Dendritic cell treated with granulocyte-macrophage colony-stimulating factor and Interleukin-4, amounts not matched to agents 40 ng/mL and 50 ng/mL, for 4 days (primary cell): ENCODE measurements around the gene DMD.

Experiments used
- H3K27ac Mint-ChIP-seq: one replicate; pipeline ENCODE4 v1.8.0; 2022; ENCODE audit warnings: mild to moderate bottlenecking, mixed read lengths
- H3K27me3 Mint-ChIP-seq: one replicate; pipeline ENCODE4 v1.8.0; 2022; ENCODE audit warnings: mild to moderate bottlenecking, mixed read lengths
- H3K36me3 Mint-ChIP-seq: one replicate; pipeline ENCODE4 v1.8.0; 2022; ENCODE audit warnings: low read depth, mixed read lengths
- H3K4me1 Mint-ChIP-seq: one replicate; pipeline ENCODE4 v1.8.0; 2022; ENCODE audit warnings: low read depth, mixed read lengths
- H3K4me3 Mint-ChIP-seq: one replicate; pipeline ENCODE4 v1.8.0; 2022; ENCODE audit warnings: mild to moderate bottlenecking, moderate library complexity, mixed read lengths
- H3K9me3 Mint-ChIP-seq: one replicate; pipeline ENCODE4 v1.8.0; 2022; ENCODE audit warnings: mixed read lengths
- intact Hi-C: fragments of 100-400 bp; cut with micrococcal nuclease; formaldehyde crosslinking; loops from one replicate; pipeline ENCODE4 v1.15.0; 2022

DMD gene

DNA sequence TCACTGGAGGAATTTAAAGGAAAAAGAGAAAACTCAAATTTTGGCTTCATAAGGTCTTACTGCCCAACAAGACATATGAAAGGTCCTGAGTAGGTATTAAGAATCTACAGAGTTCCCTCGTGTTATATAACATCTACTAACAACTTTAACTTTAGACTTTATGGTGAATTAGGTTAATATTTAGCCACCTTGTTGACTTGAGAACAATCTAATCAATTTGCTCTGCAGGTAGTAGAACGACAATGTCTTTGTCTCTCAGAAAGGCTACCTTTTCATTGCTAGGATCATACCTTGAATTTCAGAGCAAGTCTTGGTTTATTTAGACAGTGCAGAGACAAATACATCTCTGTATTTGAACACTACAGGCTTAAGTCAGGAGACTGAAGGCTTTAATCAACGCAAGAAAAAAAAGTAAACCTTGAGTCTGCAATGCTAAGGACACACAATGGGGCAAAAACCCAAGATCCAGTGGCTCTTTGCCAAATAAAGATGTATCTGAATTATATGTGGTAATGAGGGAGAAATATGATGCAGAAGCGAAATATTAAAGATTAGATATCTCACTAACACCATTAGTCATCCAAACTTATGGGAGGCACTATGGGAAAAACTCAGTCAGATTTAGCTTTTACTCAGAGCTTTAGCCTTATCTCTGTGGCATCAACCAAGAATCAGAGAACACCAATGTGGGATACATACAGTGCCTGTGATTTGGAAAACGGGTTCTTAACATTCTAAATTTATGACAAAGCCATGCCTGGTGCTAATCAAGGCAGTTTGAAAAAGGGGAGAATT, 2045.9 kb downstream of the DMD start:
- no peaks in the 10 kb centered on the region for H3K4me1 Mint-ChIP-seq

DNA sequence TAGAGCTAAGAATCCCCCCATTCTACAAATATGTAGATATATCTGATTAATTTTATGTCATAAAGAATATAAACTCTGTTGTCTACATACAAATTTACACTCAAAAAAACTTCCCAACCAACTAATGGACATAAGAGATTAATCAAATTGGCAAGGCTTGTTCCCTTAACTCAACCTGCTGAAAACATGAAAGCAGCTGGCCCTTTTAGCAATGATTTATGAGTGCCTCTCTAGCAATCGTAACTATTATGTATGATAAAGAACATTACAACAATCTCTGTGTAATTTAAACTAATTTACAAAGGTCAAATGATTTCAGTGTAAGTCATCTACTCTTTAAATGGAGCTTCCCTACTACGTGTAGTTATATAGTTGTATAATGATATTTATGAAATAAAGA, 2056.4 kb downstream of the DMD start:
- intact Hi-C loops, result no loop called here
- Mint-ChIP-seq H3K36me3 (no peaks in the 10 kb centered on the region), H3K4me3 (no peak overlapping the region), H3K27ac (no peak overlapping the region), H3K27me3 (no peaks in the 10 kb centered on the region), H3K9me3 (no peaks in the 10 kb centered on the region), H3K4me1 (no peaks in the 10 kb centered on the region)

More for the DNA sequence above, 2045.9 kb downstream of the DMD start:
- Mint-ChIP-seq H3K4me3 (no peak overlapping the region), H3K9me3 (peaks cover 9% of the 10 kb centered on the region), H3K27me3 (no peaks in the 10 kb centered on the region), H3K27ac (no peak overlapping the region), H3K36me3 (no peaks in the 10 kb centered on the region)
- intact Hi-C loops, result no loop called here

DNA sequence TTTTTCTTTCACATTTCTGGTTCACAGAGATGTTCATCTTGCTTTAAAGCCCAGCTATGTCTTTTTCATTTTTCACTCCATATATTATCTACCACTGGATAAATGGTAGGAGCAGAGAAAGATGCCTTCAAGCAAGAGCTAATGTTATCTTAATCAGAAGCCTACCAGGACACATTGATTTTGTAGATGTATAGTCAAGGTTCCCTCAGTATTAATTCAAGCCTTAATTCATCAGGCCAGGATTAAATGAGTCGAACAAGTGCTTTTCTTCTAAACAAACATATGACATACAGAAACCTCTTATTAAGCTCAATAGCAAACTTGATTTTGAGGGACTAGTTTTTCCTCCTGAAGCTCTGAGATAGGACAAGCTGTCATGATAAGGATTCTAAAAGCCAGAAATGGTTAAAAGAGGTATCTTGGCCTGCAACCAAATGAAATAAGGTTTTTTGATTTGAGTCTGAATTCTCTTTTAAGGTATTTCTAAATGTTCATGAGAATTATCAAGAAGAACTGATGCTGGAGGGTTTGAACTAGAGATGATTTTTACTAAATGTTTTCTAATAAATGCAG, 2057.8 kb downstream of the DMD start:
- H3K36me3 Mint-ChIP-seq, result no peaks in the 10 kb centered on the region
- H3K9me3 Mint-ChIP-seq, result no peaks in the 10 kb centered on the region
- no peaks in the 10 kb centered on the region for H3K4me1 Mint-ChIP-seq
- intact Hi-C loops, result no loop called here
- H3K27me3 Mint-ChIP-seq, result no peaks in the 10 kb centered on the region
- H3K4me3 Mint-ChIP-seq, result no peak overlapping the region
- no peak overlapping the region for H3K27ac Mint-ChIP-seq

DNA sequence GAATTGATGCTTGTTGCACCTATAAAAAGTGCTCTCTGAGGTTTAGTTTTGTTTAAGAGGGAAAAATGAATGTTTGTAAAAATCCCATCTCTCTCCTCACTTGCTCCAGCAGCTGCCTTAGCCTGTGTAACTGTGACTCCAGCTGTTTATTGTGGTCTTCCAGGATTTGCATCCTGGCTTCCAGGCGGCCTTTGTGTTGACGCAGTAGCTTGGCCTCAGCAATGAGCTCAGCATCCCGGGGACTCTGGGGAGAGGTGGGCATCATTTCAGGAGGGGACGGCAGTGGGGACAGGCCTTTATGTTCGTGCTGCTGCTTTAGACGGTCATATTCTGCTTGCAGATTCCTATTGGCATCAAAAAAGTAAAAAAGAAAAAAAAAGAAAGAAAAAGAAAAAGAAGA, 2064.2 kb downstream of the DMD start:
- H3K27me3 Mint-ChIP-seq, result no peaks in the 10 kb centered on the region

DNA sequence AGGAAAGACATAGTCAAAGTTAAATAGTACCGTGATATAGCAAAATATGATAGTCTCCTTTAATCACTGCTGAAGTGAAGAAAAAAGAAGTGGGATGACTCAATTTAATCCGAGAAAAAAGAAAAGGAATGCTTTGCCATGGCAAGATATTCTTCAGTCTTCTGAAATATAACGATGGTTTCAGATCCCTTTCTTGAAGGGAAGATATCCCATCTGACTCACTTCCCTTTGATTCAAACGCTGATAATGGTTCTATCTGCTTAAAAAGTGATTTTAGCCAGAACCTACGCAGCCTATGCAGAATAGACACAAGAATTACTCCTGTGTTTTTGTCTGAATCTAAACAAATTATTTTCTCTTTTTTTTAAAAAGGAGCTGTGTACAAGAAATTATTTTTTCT, 2071.4 kb downstream of the DMD start:
- H3K27ac Mint-ChIP-seq, result no peak overlapping the region
- intact Hi-C loops, result no loop called here
- no peaks in the 10 kb centered on the region for H3K36me3 Mint-ChIP-seq
- no peaks in the 10 kb centered on the region for H3K27me3 Mint-ChIP-seq
- H3K4me3 Mint-ChIP-seq, result no peak overlapping the region
- H3K9me3 Mint-ChIP-seq, result peaks cover 8% of the 10 kb centered on the region
- H3K4me1 Mint-ChIP-seq, result peaks cover 15% of the 10 kb centered on the region

More for the DNA sequence above, 2064.2 kb downstream of the DMD start:
- no peak overlapping the region for H3K27ac Mint-ChIP-seq
- no peaks in the 10 kb centered on the region for H3K9me3 Mint-ChIP-seq
- H3K4me3 Mint-ChIP-seq, result no peak overlapping the region
- H3K4me1 Mint-ChIP-seq, result no peaks in the 10 kb centered on the region
- intact Hi-C loops, result no loop called here
- no peaks in the 10 kb centered on the region for H3K36me3 Mint-ChIP-seq

DNA sequence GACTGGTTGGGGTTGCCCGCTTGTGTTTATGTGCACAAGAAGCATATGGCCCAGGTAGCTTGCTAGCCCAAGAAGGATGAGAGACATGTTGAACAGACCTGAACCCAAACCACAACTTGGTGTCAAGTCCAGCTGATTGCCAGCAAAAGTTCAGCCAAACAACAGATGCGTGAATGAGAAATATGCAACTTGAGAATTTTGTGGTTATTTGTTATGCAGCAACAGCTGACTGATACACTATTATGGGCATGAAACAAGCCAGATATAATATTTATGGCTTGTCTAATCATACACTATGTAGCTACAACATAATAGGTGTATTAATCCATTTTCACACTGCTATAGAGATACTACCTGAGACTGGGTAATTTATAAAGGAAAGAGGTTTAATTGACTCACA, 2073.2 kb downstream of the DMD start:
- Mint-ChIP-seq H3K36me3 (no peaks in the 10 kb centered on the region), H3K27me3 (no peaks in the 10 kb centered on the region), H3K4me1 (peaks cover 15% of the 10 kb centered on the region), H3K27ac (peak overlapping the region; percentile 20), H3K9me3 (peaks cover 8% of the 10 kb centered on the region), H3K4me3 (no peak overlapping the region)
- intact Hi-C loops, result no loop called here

DNA sequence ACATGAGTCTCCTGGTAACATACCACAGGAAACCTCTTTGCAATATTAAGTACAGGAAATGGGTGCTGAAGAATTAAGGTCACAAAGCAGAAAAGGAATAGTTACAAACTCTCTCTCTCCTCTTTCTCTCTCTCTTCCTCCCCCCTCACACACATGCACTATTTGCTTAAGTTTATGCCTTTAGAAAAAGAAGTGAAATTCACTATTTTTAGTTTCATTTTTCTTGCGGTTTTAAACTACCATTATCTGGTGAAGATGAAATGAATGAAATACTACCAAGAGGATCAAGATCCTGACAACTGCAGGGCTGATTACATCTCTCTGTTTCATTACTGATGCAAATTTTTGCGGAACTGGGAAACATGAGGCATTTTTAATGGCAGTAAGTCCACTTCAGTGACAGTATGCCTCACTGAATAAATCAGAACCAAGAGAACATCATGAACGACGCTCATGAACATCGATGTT, 2075.2 kb downstream of the DMD start:
- Mint-ChIP-seq H3K9me3 (peaks cover 8% of the 10 kb centered on the region), H3K27me3 (no peaks in the 10 kb centered on the region), H3K4me3 (no peak overlapping the region), H3K36me3 (no peaks in the 10 kb centered on the region), H3K27ac (no peak overlapping the region), H3K4me1 (peaks cover 15% of the 10 kb centered on the region)
- intact Hi-C loops, result no loop called here

DNA sequence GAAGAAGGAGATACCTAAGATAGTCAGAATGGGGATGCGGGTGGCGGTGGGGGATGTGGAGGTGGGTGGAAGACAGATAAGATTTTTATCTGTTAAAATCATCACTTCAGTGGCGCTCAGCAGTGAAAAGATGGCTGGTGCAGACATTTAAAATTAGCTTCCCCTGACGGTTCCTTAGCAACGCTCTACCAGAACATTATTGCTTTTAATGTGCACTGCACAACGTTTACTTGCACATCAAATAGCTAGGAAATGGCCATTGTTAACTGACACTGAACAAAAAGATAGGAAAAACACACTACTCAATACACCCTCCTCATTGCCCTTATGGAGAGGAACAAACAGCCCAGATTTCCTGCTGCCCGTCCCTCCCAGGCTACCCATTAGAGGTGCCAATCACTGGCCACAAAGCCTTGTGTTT, 2078.5 kb downstream of the DMD start:
- intact Hi-C loops, result no loop called here
- Mint-ChIP-seq H3K4me3 (no peak overlapping the region), H3K27ac (no peak overlapping the region), H3K9me3 (no peaks in the 10 kb centered on the region), H3K36me3 (no peaks in the 10 kb centered on the region), H3K4me1 (peaks cover 5% of the 10 kb centered on the region), H3K27me3 (no peaks in the 10 kb centered on the region)

DNA sequence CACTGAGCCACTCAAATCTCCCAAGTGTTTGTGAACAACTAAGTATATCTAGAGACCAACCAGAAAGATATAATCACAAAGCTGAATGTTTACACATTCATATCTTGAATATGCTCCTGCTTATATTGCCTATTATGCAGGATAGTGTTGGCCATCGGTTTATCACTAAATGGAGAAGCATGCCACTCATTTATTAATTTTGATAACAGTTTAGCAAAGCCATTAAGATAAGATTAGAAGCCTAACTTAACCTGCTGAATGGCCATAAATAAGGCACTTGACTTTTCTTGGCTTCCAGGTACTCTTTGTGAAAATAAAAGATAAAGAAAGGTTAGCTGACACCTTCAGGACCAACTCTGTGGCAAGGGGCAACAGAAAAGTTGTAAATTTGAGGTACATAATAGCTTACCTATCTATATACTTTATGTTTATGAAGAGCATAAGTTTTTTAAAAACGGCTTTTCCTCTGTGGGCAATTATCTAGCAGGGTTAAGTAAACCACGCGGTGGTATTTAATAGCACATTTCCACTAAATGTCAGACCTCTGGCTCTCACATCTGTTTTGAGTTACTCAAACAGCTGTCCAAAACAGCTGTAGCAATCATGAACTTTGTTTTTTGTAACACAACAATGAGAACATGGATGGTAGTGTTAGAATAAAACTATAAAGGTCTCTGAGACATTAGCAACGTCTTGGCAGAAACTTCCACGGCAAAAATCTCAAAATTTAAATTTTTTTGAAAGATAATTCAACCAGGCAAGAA, 2080.7 kb downstream of the DMD start:
- H3K27ac Mint-ChIP-seq, result no peak overlapping the region
- no peak overlapping the region for H3K4me3 Mint-ChIP-seq
- H3K4me1 Mint-ChIP-seq, result no peaks in the 10 kb centered on the region
- intact Hi-C loops, result no loop called here
- peaks cover 8% of the 10 kb centered on the region for H3K9me3 Mint-ChIP-seq
- H3K36me3 Mint-ChIP-seq, result no peaks in the 10 kb centered on the region
- no peaks in the 10 kb centered on the region for H3K27me3 Mint-ChIP-seq

DNA sequence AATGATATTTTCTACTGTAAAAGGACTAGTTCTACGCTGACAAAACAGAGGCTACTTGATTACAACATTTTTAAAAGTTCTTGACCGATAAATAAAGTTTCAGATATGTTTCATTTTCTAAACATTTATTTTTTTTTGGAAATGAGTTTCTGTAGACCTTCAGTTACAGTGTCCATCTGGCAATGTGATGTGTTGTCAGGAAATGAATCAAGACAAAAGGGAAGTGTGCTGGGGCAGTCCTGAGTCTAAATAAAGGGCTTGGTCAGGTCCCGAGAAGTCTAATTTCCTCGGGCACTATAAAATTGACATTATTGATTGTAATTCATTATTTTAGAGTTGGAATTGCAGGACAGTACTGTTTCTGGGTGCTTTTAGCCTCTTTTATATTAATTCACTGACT, 2082.5 kb downstream of the DMD start:
- intact Hi-C loops, result no loop called here
- peaks cover 9% of the 10 kb centered on the region for H3K9me3 Mint-ChIP-seq
- no peaks in the 10 kb centered on the region for H3K27me3 Mint-ChIP-seq
- H3K4me3 Mint-ChIP-seq, result no peak overlapping the region
- no peak overlapping the region for H3K27ac Mint-ChIP-seq
- no peaks in the 10 kb centered on the region for H3K4me1 Mint-ChIP-seq
- no peaks in the 10 kb centered on the region for H3K36me3 Mint-ChIP-seq

DNA sequence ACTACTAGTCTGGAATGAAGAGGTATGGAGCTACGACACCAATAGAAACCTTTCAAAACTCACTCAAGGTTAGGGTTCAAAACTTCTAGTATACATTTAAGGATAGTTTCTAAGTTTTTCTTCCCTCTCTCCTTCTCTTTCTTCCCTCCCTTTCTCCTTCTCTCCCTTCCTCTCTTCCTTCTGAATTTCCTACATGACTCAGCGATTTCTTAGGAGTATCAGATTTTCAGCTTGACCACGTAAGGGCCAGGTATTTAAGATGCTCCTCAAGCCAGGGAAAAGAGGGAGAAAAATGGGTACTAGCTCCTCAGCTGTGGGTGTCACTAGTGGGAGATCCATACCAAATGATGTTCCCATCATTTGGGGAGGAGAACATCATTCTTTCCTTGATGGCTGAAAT, 2083.6 kb downstream of the DMD start:
- no peaks in the 10 kb centered on the region for H3K36me3 Mint-ChIP-seq
- peaks cover 9% of the 10 kb centered on the region for H3K9me3 Mint-ChIP-seq
- no peak overlapping the region for H3K27ac Mint-ChIP-seq
- no peaks in the 10 kb centered on the region for H3K4me1 Mint-ChIP-seq
- intact Hi-C loops, result no loop called here
- no peaks in the 10 kb centered on the region for H3K27me3 Mint-ChIP-seq
- H3K4me3 Mint-ChIP-seq, result no peak overlapping the region

DNA sequence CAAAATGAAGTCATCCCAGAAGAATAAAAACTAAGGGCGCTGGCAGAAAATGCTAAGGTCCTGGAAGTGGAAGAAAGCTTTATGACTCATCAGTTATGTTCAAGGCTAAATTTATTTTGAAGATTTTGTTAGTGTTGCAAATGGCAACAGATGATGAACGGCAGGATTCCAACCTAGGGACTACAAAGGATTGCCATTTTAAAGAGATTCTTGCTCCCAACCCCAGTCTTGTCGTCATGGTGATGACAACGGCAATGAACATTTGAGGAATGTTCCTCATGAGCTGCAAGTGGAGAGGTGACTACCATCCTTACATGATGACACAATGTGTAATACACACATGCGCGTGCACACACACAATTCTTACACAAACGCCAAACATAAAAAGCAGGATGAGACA, 2085.1 kb downstream of the DMD start:
- Mint-ChIP-seq H3K36me3 (no peaks in the 10 kb centered on the region), H3K27me3 (no peaks in the 10 kb centered on the region), H3K9me3 (peaks cover 9% of the 10 kb centered on the region), H3K4me3 (no peak overlapping the region), H3K4me1 (no peaks in the 10 kb centered on the region), H3K27ac (no peak overlapping the region)
- intact Hi-C loops, result no loop called here

DNA sequence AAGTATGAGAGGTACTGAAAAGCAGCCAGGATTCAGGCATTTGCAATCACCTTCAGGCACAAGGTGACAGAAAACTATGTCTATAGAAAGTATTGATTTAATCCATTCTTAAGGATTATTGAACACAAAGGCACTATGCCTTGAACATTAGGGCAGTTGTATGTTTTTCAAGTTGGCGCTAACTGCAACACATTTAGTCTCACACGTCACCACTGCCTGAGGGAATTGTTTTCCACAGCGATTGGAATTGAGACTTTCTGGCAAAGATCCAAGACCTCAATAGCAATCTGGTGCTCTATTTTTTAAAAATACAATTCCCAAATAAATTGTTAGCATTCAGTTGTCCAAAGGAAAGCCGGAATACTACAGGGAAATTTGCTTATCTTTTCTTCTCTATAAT, 2086.8 kb downstream of the DMD start:
- Mint-ChIP-seq H3K4me3 (no peak overlapping the region), H3K27ac (no peak overlapping the region), H3K4me1 (no peaks in the 10 kb centered on the region), H3K36me3 (no peaks in the 10 kb centered on the region), H3K27me3 (no peaks in the 10 kb centered on the region), H3K9me3 (peaks cover 9% of the 10 kb centered on the region)
- intact Hi-C loops, result no loop called here

DNA sequence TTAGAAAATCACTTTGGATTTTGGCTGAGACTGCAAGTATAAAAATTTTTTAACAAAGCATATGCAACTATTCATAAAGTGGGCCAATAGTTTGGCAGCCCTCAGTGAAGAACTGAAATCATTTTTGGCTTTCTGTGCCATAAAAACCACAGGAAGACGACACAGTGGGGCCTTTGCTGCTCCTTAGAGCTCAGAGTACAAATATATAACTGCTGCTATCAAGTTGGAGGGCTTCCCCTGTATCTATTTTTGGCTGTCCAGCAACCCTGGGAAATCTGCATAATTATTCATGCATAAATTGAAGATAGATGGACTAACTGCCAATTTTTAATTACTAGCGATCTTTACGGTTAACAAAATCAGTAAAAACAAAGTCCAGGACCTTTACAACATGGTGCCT, 2088.0 kb downstream of the DMD start:
- H3K36me3 Mint-ChIP-seq, result no peaks in the 10 kb centered on the region
- intact Hi-C loops, result no loop called here

More for the DNA sequence above, 2088.0 kb downstream of the DMD start:
- H3K4me3 Mint-ChIP-seq, result no peak overlapping the region
- H3K27me3 Mint-ChIP-seq, result no peaks in the 10 kb centered on the region
- peaks cover 9% of the 10 kb centered on the region for H3K9me3 Mint-ChIP-seq
- no peaks in the 10 kb centered on the region for H3K4me1 Mint-ChIP-seq
- no peak overlapping the region for H3K27ac Mint-ChIP-seq
